ENCODE measurements around the gene MMP25. TPM values are rescaled to one million over a fixed set of nuclear protein-coding genes. Genes with fewer than 3 reads are reported as not detected.
A peak's percentile ranks its signal among the peaks of the same experiment; 100 is the strongest.

The MMP25 gene
- polyA plus RNA-seq, 1 experiment = not detected

DNA sequence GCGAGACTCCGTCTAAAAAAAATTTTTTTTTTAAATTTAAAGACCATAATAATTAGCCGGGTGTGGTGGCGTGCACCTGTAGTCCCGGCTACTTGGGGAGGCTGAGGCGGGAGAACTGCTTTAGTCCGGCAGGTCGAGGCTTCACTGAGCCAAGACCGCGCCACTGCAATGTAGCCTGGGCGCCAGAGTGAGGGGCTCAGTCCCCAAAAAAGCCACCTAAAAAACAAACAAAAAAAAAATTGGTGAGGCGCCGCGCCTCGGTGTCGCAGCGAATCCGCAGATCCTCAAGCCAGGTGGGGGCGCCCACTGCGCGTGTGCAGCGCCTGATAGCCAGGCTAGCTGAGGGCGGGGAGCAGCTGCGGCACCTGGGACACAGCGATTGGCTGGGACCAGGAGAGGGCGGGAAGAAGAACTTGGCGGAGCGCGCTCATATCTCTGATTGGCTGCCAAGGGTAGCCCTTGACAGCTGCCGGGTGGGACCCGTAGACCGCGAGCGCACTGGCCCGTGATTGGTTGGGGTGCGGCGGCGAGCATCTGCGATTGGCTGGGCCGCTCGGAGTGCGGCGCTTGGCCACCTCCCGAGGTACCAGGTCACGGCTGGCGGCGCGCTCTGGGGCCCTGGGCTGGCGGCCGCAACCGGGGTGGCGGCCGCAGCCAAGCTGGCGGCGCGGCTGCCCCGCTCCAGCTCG lies 42.6 kb upstream of the MMP25 start:
- peaks cover 48% of the 10 kb centered on the region for H3K27me3 ChIP-seq (ENCODE audit: control insufficient read depth, insufficient read depth, low read length)
- no peak overlapping the region for H3K27ac ChIP-seq (ENCODE audit: low read depth, low read length)
- TF ChIP-seq, protein P1, sequence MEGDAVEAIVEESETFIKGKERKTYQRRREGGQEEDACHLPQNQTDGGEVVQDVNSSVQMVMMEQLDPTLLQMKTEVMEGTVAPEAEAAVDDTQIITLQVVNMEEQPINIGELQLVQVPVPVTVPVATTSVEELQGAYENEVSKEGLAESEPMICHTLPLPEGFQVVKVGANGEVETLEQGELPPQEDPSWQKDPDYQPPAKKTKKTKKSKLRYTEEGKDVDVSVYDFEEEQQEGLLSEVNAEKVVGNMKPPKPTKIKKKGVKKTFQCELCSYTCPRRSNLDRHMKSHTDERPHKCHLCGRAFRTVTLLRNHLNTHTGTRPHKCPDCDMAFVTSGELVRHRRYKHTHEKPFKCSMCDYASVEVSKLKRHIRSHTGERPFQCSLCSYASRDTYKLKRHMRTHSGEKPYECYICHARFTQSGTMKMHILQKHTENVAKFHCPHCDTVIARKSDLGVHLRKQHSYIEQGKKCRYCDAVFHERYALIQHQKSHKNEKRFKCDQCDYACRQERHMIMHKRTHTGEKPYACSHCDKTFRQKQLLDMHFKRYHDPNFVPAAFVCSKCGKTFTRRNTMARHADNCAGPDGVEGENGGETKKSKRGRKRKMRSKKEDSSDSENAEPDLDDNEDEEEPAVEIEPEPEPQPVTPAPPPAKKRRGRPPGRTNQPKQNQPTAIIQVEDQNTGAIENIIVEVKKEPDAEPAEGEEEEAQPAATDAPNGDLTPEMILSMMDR (IDR thresholded peaks at IDR 0.05; ENCODE audit: low read depth, low read length) = peak; percentile 38
- CTCF ChIA-PET = interaction anchor here (0.7 to 2.4 kb wide), 4 partner anchors 9 to 73 kb away, joined by 3 to 9 read pairs (median 4); no protein-coding TSS in a partner anchor
- POLR2A ChIA-PET = interaction anchor here (0.5 to 1.7 kb wide), 6 partner anchors 17 to 624 kb away, joined by 3 to 8 read pairs (median 5); partner anchors contain the start of genes HCFC1R1, THOC6 and TNFRSF12A
- no peak overlapping the region for H3K4me3 ChIP-seq (ENCODE audit: low read depth, low read length)
- peak; percentile 94 for DNase-seq (ENCODE audit: low read depth, low spot score)
- H3K9me3 ChIP-seq (ENCODE audit: control insufficient read depth, insufficient read depth, low read length) = no peaks in the 10 kb centered on the region

DNA sequence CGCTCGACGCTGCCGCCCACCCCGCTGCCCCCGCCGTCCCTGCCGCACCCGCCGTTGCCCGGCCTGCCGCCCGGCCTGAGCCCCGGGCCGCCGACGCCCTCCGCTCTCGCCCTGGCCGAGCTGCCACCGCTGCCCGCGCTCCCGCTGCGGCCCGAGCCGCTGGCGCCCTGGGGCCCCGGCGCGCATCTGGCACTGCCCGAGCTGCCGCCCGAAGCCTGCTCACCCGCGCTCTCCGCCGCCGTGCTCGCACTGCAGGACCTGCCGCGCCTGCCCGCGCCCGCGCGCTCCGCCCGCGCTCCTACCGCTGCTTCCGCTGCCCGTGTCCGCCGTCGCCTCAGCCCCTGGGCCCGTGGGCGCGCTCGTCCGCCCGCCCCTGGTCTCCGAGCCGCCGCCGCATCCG lies 42.0 kb upstream of the MMP25 start:
- ChIA-PET CTCF (interaction anchor here (0.7 to 2.4 kb wide), 4 partner anchors 9 to 72 kb away, joined by 3 to 9 read pairs (median 4); no protein-coding TSS in a partner anchor), POLR2A (interaction anchor here (1.0 to 1.7 kb wide), 4 partner anchors 16 to 24 kb away, joined by 3 to 8 read pairs (median 5); partner anchors contain the start of genes HCFC1R1, THOC6 and TNFRSF12A)
- Histone ChIP-seq H3K27ac (ENCODE audit: low read depth, low read length) (no peak overlapping the region), H3K4me3 (ENCODE audit: low read depth, low read length) (no peak overlapping the region), H3K27me3 (ENCODE audit: control insufficient read depth, insufficient read depth, low read length) (peaks cover 49% of the 10 kb centered on the region), H3K9me3 (ENCODE audit: control insufficient read depth, insufficient read depth, low read length) (no peaks in the 10 kb centered on the region)
- no peak for DNase-seq (ENCODE audit: low read depth, low spot score)
- TF ChIP-seq, protein P1 (IDR thresholded peaks at IDR 0.05; ENCODE audit: low read depth, low read length) = no peak

DNA sequence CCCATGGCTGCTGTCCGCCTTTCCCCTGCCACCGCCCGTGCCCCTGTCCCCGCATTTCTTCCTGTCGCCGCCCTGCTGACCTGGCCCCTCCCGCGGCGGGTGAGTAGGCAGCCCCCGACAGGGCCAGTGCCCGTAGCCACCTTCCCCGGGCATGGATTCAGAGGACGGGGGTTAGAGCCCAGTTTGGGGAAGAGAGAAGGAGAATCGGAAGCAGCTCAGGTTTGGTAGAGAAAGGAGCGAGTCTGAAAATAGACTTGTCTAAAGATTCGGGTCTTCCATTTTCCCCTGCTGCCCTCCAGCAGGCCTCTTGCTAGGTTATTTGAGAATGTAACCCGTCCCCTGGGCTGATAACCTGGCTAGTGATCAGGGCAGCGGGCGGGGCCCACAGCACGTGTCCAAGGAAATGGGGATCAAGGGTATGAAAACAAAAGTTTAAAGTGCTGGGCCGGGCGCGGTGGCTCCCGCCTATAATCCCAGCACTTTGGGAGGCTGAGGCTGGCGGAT lies 41.5 kb upstream of the MMP25 start:
- POLR2A ChIA-PET = interaction anchor here (1.6 to 1.7 kb wide), 2 partner anchors 16 to 19 kb away, joined by 5 to 8 read pairs; partner anchors contain the start of genes HCFC1R1, THOC6 and TNFRSF12A

DNA sequence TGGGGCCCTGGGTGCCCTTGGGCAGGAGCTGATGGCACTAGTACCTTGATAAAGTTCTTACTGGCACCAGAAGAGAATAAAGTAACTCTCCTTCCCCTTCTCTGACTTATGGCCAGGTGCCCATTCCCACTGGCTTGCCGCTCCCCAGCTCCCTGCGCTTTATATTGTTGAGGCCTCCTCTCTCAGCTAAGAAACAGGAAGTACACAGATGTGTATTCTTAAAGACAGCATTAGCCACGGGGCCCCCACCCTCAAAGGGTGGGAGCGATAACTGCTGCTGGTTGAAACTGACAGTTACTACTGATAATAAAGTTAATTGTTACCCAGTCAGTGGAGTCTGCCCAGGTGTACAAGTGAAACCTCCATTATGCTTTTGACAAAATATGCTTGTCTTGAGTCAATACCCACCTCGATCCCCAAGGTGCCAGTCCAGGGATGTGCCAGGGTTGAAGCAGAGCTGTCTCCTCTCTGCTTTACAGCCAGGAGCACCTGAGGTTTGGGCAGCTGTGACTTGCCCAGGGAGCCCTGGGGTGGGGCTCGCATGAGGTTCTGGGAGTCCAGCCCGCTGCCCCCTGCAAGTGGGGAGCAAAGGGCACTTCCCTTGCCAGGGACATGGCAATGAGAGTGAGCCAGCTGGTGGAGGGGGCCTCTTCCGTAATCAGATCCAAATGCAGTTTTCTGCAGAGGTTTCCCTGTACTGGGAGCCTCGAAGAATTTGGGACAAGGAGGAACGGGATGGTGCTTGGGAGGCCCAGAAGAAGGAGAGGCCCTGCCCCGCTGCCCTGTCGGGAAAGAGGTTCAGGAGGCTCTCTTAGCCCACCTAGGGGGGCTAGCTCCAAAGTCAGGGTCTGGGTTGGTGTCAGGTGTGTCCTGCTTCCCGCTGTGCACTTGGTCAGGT lies 39.1 kb upstream of the MMP25 start:
- Histone ChIP-seq H3K27ac (ENCODE audit: low read depth, low read length) (no peak overlapping the region), H3K4me3 (ENCODE audit: low read depth, low read length) (no peak overlapping the region), H3K27me3 (ENCODE audit: control insufficient read depth, insufficient read depth, low read length) (peaks cover 47% of the 10 kb centered on the region), H3K9me3 (ENCODE audit: control insufficient read depth, insufficient read depth, low read length) (no peaks in the 10 kb centered on the region; the same call in 1 of the 2 replicates)
- POLR2A ChIA-PET = no interaction called here
- TF ChIP-seq, protein P1 (IDR thresholded peaks at IDR 0.05; ENCODE audit: low read depth, low read length) = no peak
- DNase-seq (ENCODE audit: low read depth, low spot score) = no peak
- CTCF ChIA-PET = no interaction called here

More for the DNA sequence above, 41.5 kb upstream of the MMP25 start:
- CTCF ChIA-PET = interaction anchor here (2.4 kb wide), 1 partner anchor 26 kb away, joined by 9 read pairs; no protein-coding TSS in a partner anchor
- no peak for DNase-seq (ENCODE audit: low read depth, low spot score)
- Histone ChIP-seq H3K27ac (ENCODE audit: low read depth, low read length) (no peak overlapping the region), H3K4me3 (ENCODE audit: low read depth, low read length) (no peak overlapping the region), H3K27me3 (ENCODE audit: control insufficient read depth, insufficient read depth, low read length) (peaks cover 48% of the 10 kb centered on the region), H3K9me3 (ENCODE audit: control insufficient read depth, insufficient read depth, low read length) (no peaks in the 10 kb centered on the region)
- TF ChIP-seq, protein P1 (IDR thresholded peaks at IDR 0.05; ENCODE audit: low read depth, low read length) = no peak

Measured in AG04450 (cell line).